OCI-LY3 (cell line): ENCODE results near the gene ZNF283.

Experiments used
- EZH2phosphoT487 ChIP-seq: fragments of 200-600 bp; shearing (Covaris generic); IDR thresholded peaks from 2 replicates; pipeline ENCODE4 v1.6.1; 2018; ENCODE audit warnings: antibody characterized with exemption, mixed run types, low read depth
- TF ChIP-seq, protein P1 (sequence below): fragments of 200-600, 300-600 bp; sonication (generic); IDR thresholded peaks from 2 replicates; pipeline ENCODE4 v1.5.1; 2014; ENCODE audit warnings: antibody characterized with exemption, low read length, low read depth

DNA sequence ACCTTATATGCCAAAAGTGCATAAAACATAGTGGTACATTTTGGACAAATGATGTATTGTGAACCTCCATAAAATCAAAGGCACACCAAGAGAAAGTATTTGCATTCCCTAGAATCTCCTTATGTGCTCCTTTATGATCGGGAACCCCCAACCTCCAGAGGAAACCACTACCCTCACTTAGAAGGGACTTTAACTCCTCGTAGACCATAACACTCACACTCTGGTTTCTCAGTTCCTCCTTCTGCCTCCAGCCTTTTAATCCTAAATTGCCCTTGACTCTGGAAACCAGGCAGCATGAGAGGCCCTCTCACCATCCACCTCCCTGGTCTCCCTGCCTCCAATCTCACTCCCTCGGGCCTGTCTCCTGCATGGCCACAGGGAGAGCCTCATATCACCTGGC lies 36.5 kb upstream of the ZNF283 start:
- TF ChIP-seq, protein P1, sequence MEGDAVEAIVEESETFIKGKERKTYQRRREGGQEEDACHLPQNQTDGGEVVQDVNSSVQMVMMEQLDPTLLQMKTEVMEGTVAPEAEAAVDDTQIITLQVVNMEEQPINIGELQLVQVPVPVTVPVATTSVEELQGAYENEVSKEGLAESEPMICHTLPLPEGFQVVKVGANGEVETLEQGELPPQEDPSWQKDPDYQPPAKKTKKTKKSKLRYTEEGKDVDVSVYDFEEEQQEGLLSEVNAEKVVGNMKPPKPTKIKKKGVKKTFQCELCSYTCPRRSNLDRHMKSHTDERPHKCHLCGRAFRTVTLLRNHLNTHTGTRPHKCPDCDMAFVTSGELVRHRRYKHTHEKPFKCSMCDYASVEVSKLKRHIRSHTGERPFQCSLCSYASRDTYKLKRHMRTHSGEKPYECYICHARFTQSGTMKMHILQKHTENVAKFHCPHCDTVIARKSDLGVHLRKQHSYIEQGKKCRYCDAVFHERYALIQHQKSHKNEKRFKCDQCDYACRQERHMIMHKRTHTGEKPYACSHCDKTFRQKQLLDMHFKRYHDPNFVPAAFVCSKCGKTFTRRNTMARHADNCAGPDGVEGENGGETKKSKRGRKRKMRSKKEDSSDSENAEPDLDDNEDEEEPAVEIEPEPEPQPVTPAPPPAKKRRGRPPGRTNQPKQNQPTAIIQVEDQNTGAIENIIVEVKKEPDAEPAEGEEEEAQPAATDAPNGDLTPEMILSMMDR: no peak
- TF ChIP-seq EZH2phosphoT487: no peak
